Natural killer cell (primary cell): ENCODE data around the gene ADAM33. TPM values are rescaled to one million over a fixed set of nuclear protein-coding genes. Genes with fewer than 3 reads are reported as not detected.

Experiments
- ATAC-seq, 3 donors: fragments of 150-1000 bp in 2 of 3; fragments of 200-7000 bp in 1 of 3; cut with Tn5 transposase; 1 replicate in 1 of 3; 2 replicates in 2 of 3; pipeline ENCODE4 v1.10.0; 2021; ENCODE audit warnings: mild to moderate bottlenecking in 2 of 3, moderate library complexity in 2 of 3
- DNase-seq, 2 donors: peaks; one replicate each; pipeline versions ENCODE4 v3.0.0 to v3.0.0-alpha.2; 2013 to 2021; ENCODE audit warnings: mixed read lengths in 1 of 2
- H3K27ac ChIP-seq: one replicate; pipeline ENCODE4 v1.5.1; 2013; ENCODE audit warnings: mild to moderate bottlenecking, low read length
- H3K27me3 ChIP-seq: one replicate; pipeline ENCODE4 v1.6.1; 2013; ENCODE audit warnings: low read length; ENCODE audit not compliant: control insufficient read depth, insufficient read depth
- H3K36me3 ChIP-seq: one replicate; pipeline ENCODE4 v1.6.1; 2013; ENCODE audit warnings: low read length; ENCODE audit not compliant: control insufficient read depth, insufficient read depth
- H3K4me1 ChIP-seq: one replicate; pipeline ENCODE4 v1.6.1; 2013; ENCODE audit warnings: low read length; ENCODE audit not compliant: control insufficient read depth, insufficient read depth
- H3K4me3 ChIP-seq: one replicate; pipeline ENCODE4 v1.5.1; 2013; ENCODE audit warnings: low read length
- H3K9me3 ChIP-seq: one replicate; pipeline ENCODE4 v1.6.1; 2013; ENCODE audit warnings: low read length; ENCODE audit not compliant: control insufficient read depth, insufficient read depth
- H3K27ac Mint-ChIP-seq, 2 donors: one replicate each; pipeline ENCODE4 v1.8.0; 2022; ENCODE audit warnings: mild to moderate bottlenecking in 2 of 2, mixed read lengths in 2 of 2, moderate library complexity in 1 of 2
- H3K27me3 Mint-ChIP-seq, 2 donors: one replicate each; pipeline ENCODE4 v1.8.0; 2022; ENCODE audit warnings: low read depth in 2 of 2, mixed read lengths in 2 of 2
- H3K36me3 Mint-ChIP-seq: one replicate; pipeline ENCODE4 v1.8.0; 2022; ENCODE audit warnings: mixed read lengths
- H3K4me1 Mint-ChIP-seq, 2 donors: one replicate each; pipeline ENCODE4 v1.8.0; 2022; ENCODE audit warnings: mixed read lengths in 2 of 2
- H3K4me3 Mint-ChIP-seq: one replicate; pipeline ENCODE4 v1.8.0; 2022; ENCODE audit warnings: mild to moderate bottlenecking, moderate library complexity, mixed read lengths
- H3K9me3 Mint-ChIP-seq, 2 donors: one replicate each; pipeline ENCODE4 v1.8.0; 2022; ENCODE audit warnings: mixed read lengths in 2 of 2
- CTCF ChIP-seq: fragments of 200-600 bp; IDR thresholded peaks from one replicate; pipeline ENCODE4 v1.8.0; 2022; ENCODE audit warnings: antibody characterized with exemption
- WGBS: methylation state at CpG from one replicate; pipeline ENCODE4 v1.1.7; 2013; ENCODE audit warnings: missing lambda C conversion rate; ENCODE audit not compliant: insufficient coverage; 5-methylcytosine and 5-hydroxymethylcytosine counted together
- intact Hi-C: fragments of 100-400 bp; cut with micrococcal nuclease; formaldehyde crosslinking; loops from one replicate; pipeline ENCODE4 v1.14.2; 2022
- total RNA-seq, 4 donors: library from RNA; stranded (reverse); fragments of 120-200 nt in 1 of 4; gene quantifications; one replicate each; pipeline versions ENCODE4 v1.2.3 to v1.2.4, GENCODE V29; 2013 to 2022

ADAM33 gene
- total RNA-seq, 3 donors from 2014 or later (not counting 1 experiment from before 2014, with no cell fraction given): not detected

GRCh38 chr20:3646067-3646440 is 35.8 kb downstream of the ADAM33 start:
- Mint-ChIP-seq H3K36me3 (peaks cover 7% of the 10 kb centered on the region), H3K9me3 (no peaks in the 10 kb centered on the region), H3K4me1 (no peaks in the 10 kb centered on the region), H3K4me3 (no peak overlapping the region), H3K27me3 (no peaks in the 10 kb centered on the region), H3K27ac (no peak overlapping the region)
- no peaks in the 10 kb centered on the region for H3K27me3 ChIP-seq
- H3K9me3 ChIP-seq: no peaks in the 10 kb centered on the region
- intact Hi-C loops: no loop called here
- no peak overlapping the region for H3K4me3 ChIP-seq
- no peak overlapping the region for H3K27ac ChIP-seq
- peaks cover 13% of the 10 kb centered on the region for H3K36me3 ChIP-seq
- 100% methylated on average over 5 of the region's 5 CpGs for WGBS
- H3K4me1 ChIP-seq: no peaks in the 10 kb centered on the region
- DNase-seq: no peak
- ATAC-seq: no peak
- TF ChIP-seq CTCF: no peak

GRCh38 chr20:3645309-3646066 is 36.3 kb downstream of the ADAM33 start:
- Histone ChIP-seq H3K36me3 (peaks cover 13% of the 10 kb centered on the region), H3K9me3 (no peaks in the 10 kb centered on the region), H3K4me3 (no peak overlapping the region), H3K27ac (no peak overlapping the region), H3K27me3 (no peaks in the 10 kb centered on the region), H3K4me1 (no peaks in the 10 kb centered on the region)
- Mint-ChIP-seq H3K4me3 (no peak overlapping the region), H3K36me3 (peaks cover 7% of the 10 kb centered on the region), H3K9me3 (no peaks in the 10 kb centered on the region), H3K27ac (no peak overlapping the region), H3K4me1 (no peaks in the 10 kb centered on the region), H3K27me3 (no peaks in the 10 kb centered on the region)
- ATAC-seq (no peak), DNase-seq (no peak)
- intact Hi-C loops: no loop called here
- WGBS: 95% methylated on average over 20 of the region's 20 CpGs
- TF ChIP-seq CTCF: no peak

GRCh38 chr20:3640259-3640658 is 41.6 kb downstream of the ADAM33 start:
- Mint-ChIP-seq H3K27ac (no peak overlapping the region), H3K4me1 (no peaks in the 10 kb centered on the region), H3K36me3 (peaks cover 7% of the 10 kb centered on the region), H3K4me3 (no peak overlapping the region), H3K9me3 (no peaks in the 10 kb centered on the region), H3K27me3 (no peaks in the 10 kb centered on the region)
- Histone ChIP-seq H3K9me3 (no peaks in the 10 kb centered on the region), H3K27ac (no peak overlapping the region), H3K4me3 (no peak overlapping the region), H3K36me3 (peaks cover 3% of the 10 kb centered on the region), H3K27me3 (no peaks in the 10 kb centered on the region), H3K4me1 (no peaks in the 10 kb centered on the region)
- no CpG with 5 or more reads among the region's 3 CpGs for WGBS
- intact Hi-C loops: no loop called here
- ATAC-seq (no peak), DNase-seq (no peak)
- no peak for TF ChIP-seq CTCF

GRCh38 chr20:3635346-3635745 is 46.5 kb downstream of the ADAM33 start:
- Mint-ChIP-seq H3K4me1 (no peaks in the 10 kb centered on the region), H3K27me3 (no peaks in the 10 kb centered on the region), H3K4me3 (no peak overlapping the region), H3K27ac (no peak overlapping the region), H3K9me3 (no peaks in the 10 kb centered on the region), H3K36me3 (no peaks in the 10 kb centered on the region)
- Histone ChIP-seq H3K9me3 (no peaks in the 10 kb centered on the region), H3K36me3 (peaks cover 4% of the 10 kb centered on the region), H3K4me3 (no peak overlapping the region), H3K4me1 (no peaks in the 10 kb centered on the region), H3K27ac (no peak overlapping the region), H3K27me3 (no peaks in the 10 kb centered on the region)
- intact Hi-C loops: no loop called here
- DNase-seq: no peak
- ATAC-seq: no peak
- no CpG with 5 or more reads among the region's 1 CpG for WGBS
- no peak for TF ChIP-seq CTCF
